ENCODE data around the gene COPS3. TPM values are rescaled to one million over a fixed set of nuclear protein-coding genes. Genes with fewer than 3 reads are reported as not detected.

The COPS3 gene
- total and polyA plus RNA-seq, 2 of the 8 experiments (the other 6 are each of a cell fraction or from before 2014, with no cell fraction given), result 82.9 to 110 TPM

- Histone ChIP-seq H3K23ac (ENCODE audit: insufficient read length) (no peak overlapping the region), H3K14ac (ENCODE audit: insufficient read length) (no peak overlapping the region), H2BK5ac (ENCODE audit: low read depth, low read length) (no peak overlapping the region), H2BK15ac (ENCODE audit: low read length) (no peak overlapping the region), H3K4me2 (ENCODE audit: insufficient read depth in 1 of 2, low read depth in 2 of 2, low read length in 2 of 2) (no peak overlapping the region), H3K23me2 (ENCODE audit: low read depth, low read length) (no peaks in the 10 kb centered on the region), H3K36me3 (ENCODE audit: control insufficient read depth in 2 of 4, insufficient read depth in 4 of 4, low read length in 3 of 4) (no peaks in the 10 kb centered on the region; a peak in 1 of 8 replicates), H3K4me3 (ENCODE audit: extremely low read depth in 1 of 4, insufficient read depth in 2 of 4, low read depth in 3 of 4, low read length in 4 of 4) (no peak overlapping the region), H3K9ac (replicated peaks in 1 of 4; ENCODE audit: extremely low read depth in 1 of 4, low read depth in 3 of 4, low read length in 3 of 4) (no peak overlapping the region), H2BK12ac (ENCODE audit: low read depth, low read length) (no peak overlapping the region), H4K20me1 (replicated peaks in 1 of 2; ENCODE audit: control insufficient read depth in 1 of 2, insufficient read depth in 2 of 2, low read length in 2 of 2) (peaks cover 0 to 3% of the 10 kb centered on the region in 2 experiments), H4K5ac (ENCODE audit: insufficient read length, low read depth, low read length) (no peak overlapping the region), H3K79me1 (ENCODE audit: low read depth, low read length) (no peaks in the 10 kb centered on the region), H3K9me3 (ENCODE audit: insufficient read depth in 2 of 2, low read depth in 1 of 2, low read length in 1 of 2) (no peaks in the 10 kb centered on the region), H4K8ac (ENCODE audit: extremely low read depth, insufficient read depth, low read length) (no peak overlapping the region), H4K91ac (replicated peaks; ENCODE audit: insufficient read length, low read length) (no peak overlapping the region), H2AFZ (ENCODE audit: low read length) (no peak overlapping the region), H3K4ac (replicated peaks; ENCODE audit: insufficient read length, low read depth, low read length) (no peak overlapping the region), H3K79me2 (ENCODE audit: control insufficient read depth in 1 of 2, insufficient read depth in 2 of 2, low read length in 2 of 2) (no peaks in the 10 kb centered on the region), H2BK120ac (replicated peaks; ENCODE audit: low read depth, low read length) (no peak overlapping the region), H3K27ac (ENCODE audit: low read depth, low read length) (no peak overlapping the region), H3K4me1 (replicated peaks in 1 of 4; ENCODE audit: control insufficient read depth in 3 of 4, insufficient read depth in 4 of 4, low read length in 3 of 4) (no peaks in the 10 kb centered on the region), H3K27me3 (replicated peaks in 1 of 4; ENCODE audit: control insufficient read depth in 3 of 4, extremely low read depth in 1 of 4, insufficient read depth in 3 of 4, low read length in 3 of 4) (no peaks in the 10 kb centered on the region), H2AK5ac (ENCODE audit: low read depth, low read length) (no peak overlapping the region), H2BK20ac (ENCODE audit: low read length) (no peak overlapping the region), H3K56ac (replicated peaks; ENCODE audit: insufficient read length, low read depth, low read length) (no peak overlapping the region), H3K18ac (ENCODE audit: extremely low read depth, low read length) (no peak overlapping the region)
- FAIRE-seq (no peak), DNase-seq (ENCODE audit: low read depth in 1 of 2, low spot score in 2 of 2) (no peak)
- WGBS, 2 experiments (ENCODE audit: extremely low coverage in 1 of 2, insufficient coverage in 1 of 2, insufficient read length in 1 of 2, insufficient replicate concordance in 2 of 2, low coverage in 1 of 2, low lambda C conversion rate in 2 of 2, missing lambda C conversion rate in 1 of 2), result 86% methylated on average over 15 of the region's 16 CpGs; no CpG with 5 or more reads in 1 of the 2 experiments
- ChIA-PET POLR2A (ENCODE audit: partially characterized antibody) (interaction anchor here (0.6 kb wide), 1 partner anchor 14 kb away, joined by 4 read pairs; no protein-coding TSS in a partner anchor), CTCF (ENCODE audit: partially characterized antibody) (interaction anchor here (0.6 kb wide), 1 partner anchor 784 kb away, joined by 3 read pairs; no protein-coding TSS in a partner anchor)
- TF ChIP-seq SUZ12 (IDR thresholded peaks at IDR 0.05; ENCODE audit: low read length) (no peak), EZH2 (IDR thresholded peaks at IDR 0.05; ENCODE audit: low read depth, low read length, severe bottlenecking) (no peak), BCL11A (IDR thresholded peaks at IDR 0.05; ENCODE audit: low read depth in 2 of 2, low read length in 2 of 2) (no peak), PHF8 (conservative IDR thresholded peaks at IDR 0.05; ENCODE audit: low read depth, low read length) (no peak), CEBPB (IDR thresholded peaks at IDR 0.05; ENCODE audit: low read depth, low read length) (no peak), JUN (IDR thresholded peaks at IDR 0.05; ENCODE audit: low read depth, low read length) (no peak), GTF2F1 (IDR thresholded peaks at IDR 0.05; ENCODE audit: borderline replicate concordance, low read depth, low read length) (no peak), POLR2A (IDR thresholded peaks at IDR 0.05; ENCODE audit: control extremely low read depth in 1 of 2, low read depth in 2 of 2, low read length in 2 of 2) (no peak), TAF1 (IDR thresholded peaks at IDR 0.05; ENCODE audit: low read depth, low read length) (no peak)
Measured at GRCh38 chr17:17320188-17320910, 39.3 kb upstream of the COPS3 start.
